ENCODE data around the gene ARR3. TPM values are rescaled to one million over a fixed set of nuclear protein-coding genes. Genes with fewer than 3 reads are reported as not detected.

ARR3 gene
- total and polyA plus RNA-seq, 2 donors (not counting 3 experiments of a cell fraction or from before 2014, with no cell fraction given), result not detected

GRCh38 chrX:70331161-70331560 is 63.0 kb downstream of the ARR3 start:
- no peak for TF ChIP-seq FOS (IDR thresholded peaks at IDR 0.05; ENCODE audit: borderline replicate concordance, insufficient read depth, low read length)
- no peak for TF ChIP-seq JUN (IDR thresholded peaks at IDR 0.05; ENCODE audit: borderline replicate concordance, insufficient read depth, insufficient read length, low read depth)
- TF ChIP-seq MYC (IDR thresholded peaks at IDR 0.05; ENCODE audit: low read depth, low read length), result no peak
- TF ChIP-seq POLR2AphosphoS5 (IDR thresholded peaks at IDR 0.05; ENCODE audit: insufficient read depth, low read depth, low read length), result no peak
- no peaks in the 10 kb centered on the region for H3K4me1 ChIP-seq (ENCODE audit: control insufficient read depth, extremely low read depth, insufficient read depth, low read length)
- H4K20me1 ChIP-seq (replicated peaks; ENCODE audit: control insufficient read depth, extremely low read depth, insufficient read depth, low read length), result no peaks in the 10 kb centered on the region
- no TSS peak for BruUV-seq (replicated peaks)
- H3K9me3 ChIP-seq (replicated peaks; ENCODE audit: control insufficient read depth, insufficient read depth, low read length), result no peaks in the 10 kb centered on the region
- no peak overlapping the region for H3K9ac ChIP-seq (replicated peaks; ENCODE audit: extremely low read depth, insufficient read depth, low read length)
- intact Hi-C loops (cut with micrococcal nuclease) (no loop called here), dilution Hi-C loops (cut with MboI; ENCODE audit: extremely low pct_ligation_motif_present, low sequenced_read_pairs) (no loop called here)
- no peak overlapping the region for H3K27ac ChIP-seq (ENCODE audit: insufficient read depth, low read depth, low read length)
- H3K79me2 ChIP-seq (ENCODE audit: control insufficient read depth, insufficient read depth, low read length), result no peaks in the 10 kb centered on the region
- no peak overlapping the region for H2AFZ ChIP-seq (ENCODE audit: low read depth, low read length)
- H3K27me3 ChIP-seq (ENCODE audit: control insufficient read depth in 2 of 2, insufficient read depth in 2 of 2, low read length in 2 of 2), result no peaks in the 10 kb centered on the region
- ChIA-PET POLR2A (no interaction called here), CTCF (no interaction called here)
- no peak overlapping the region for H3K4me2 ChIP-seq (ENCODE audit: insufficient read depth, low read length)
- no peak overlapping the region for H3K4me3 ChIP-seq (replicated peaks in 1 of 3; ENCODE audit: insufficient read depth in 1 of 3, low read depth in 1 of 3, low read length in 3 of 3)
- no peaks in the 10 kb centered on the region for H3K9me1 ChIP-seq (replicated peaks; ENCODE audit: control insufficient read depth, extremely low read depth, insufficient read depth, low read length)
- no peak for DNase-seq (ENCODE audit: low read depth, low spot score)
- FAIRE-seq, result no peak
- H3K36me3 ChIP-seq (ENCODE audit: control insufficient read depth in 2 of 2, extremely low read depth in 1 of 2, insufficient read depth in 2 of 2, low read length in 2 of 2), result no peaks in the 10 kb centered on the region

Small RNA genes within 50 kb of the gene (small RNA-seq; reads per million reads assigned to genes)
- gene RNA5SP507 (ENCODE audit: insufficient read depth, insufficient read length, low read depth, low replicate concordance), result not detected

Other genes starting within 250 kb of the ARR3 start
- 0.20 and 0.21 TPM in 2 replicates for gene AWAT2, start 218.4 kb upstream of the ARR3 start, total RNA-seq
- 0.22 and 0.29 TPM in 2 replicates for gene AWAT2, start 218.4 kb upstream of the ARR3 start, polyA plus RNA-seq
- gene OTUD6A, start 205.9 kb upstream of the ARR3 start, total RNA-seq, result not detected in 2 replicates
- not detected in 2 replicates for gene OTUD6A, start 205.9 kb upstream of the ARR3 start, polyA plus RNA-seq
- gene IGBP1, start 134.9 kb upstream of the ARR3 start, total RNA-seq, result 38.1 and 40.4 TPM in 2 replicates
- gene IGBP1, start 134.9 kb upstream of the ARR3 start, polyA plus RNA-seq, result 38.4 and 39.5 TPM in 2 replicates
- not detected in 2 replicates for gene DGAT2L6, start 90.9 kb upstream of the ARR3 start, total RNA-seq
- gene DGAT2L6, start 90.9 kb upstream of the ARR3 start, polyA plus RNA-seq, result not detected in 2 replicates
- not detected in 2 replicates for gene AWAT1, start 33.7 kb upstream of the ARR3 start, total RNA-seq
- not detected in 2 replicates for gene AWAT1, start 33.7 kb upstream of the ARR3 start, polyA plus RNA-seq
- 0.21 TPM in 1 of 2 replicates, not detected in the other for gene P2RY4, start 8.1 kb upstream of the ARR3 start, total RNA-seq
- gene P2RY4, start 8.1 kb upstream of the ARR3 start, polyA plus RNA-seq, result 0.16 and 0.22 TPM in 2 replicates
- gene RAB41, start 13.8 kb downstream of the ARR3 start, total RNA-seq, result not detected in 2 replicates
- gene RAB41, start 13.8 kb downstream of the ARR3 start, polyA plus RNA-seq, result not detected in 2 replicates
- gene PDZD11, start 21.6 kb downstream of the ARR3 start, total RNA-seq, result 44.5 and 45.6 TPM in 2 replicates
- gene PDZD11, start 21.6 kb downstream of the ARR3 start, polyA plus RNA-seq, result 76.0 and 85.4 TPM in 2 replicates
- gene KIF4A, start 21.8 kb downstream of the ARR3 start, total RNA-seq, result 34.4 and 41.3 TPM in 2 replicates
- 6.6 and 9.6 TPM in 2 replicates for gene KIF4A, start 21.8 kb downstream of the ARR3 start, polyA plus RNA-seq
- 0.29 and 0.35 TPM in 2 replicates for gene GDPD2, start 155.0 kb downstream of the ARR3 start, total RNA-seq
- gene GDPD2, start 155.0 kb downstream of the ARR3 start, polyA plus RNA-seq, result 0.08 and 0.11 TPM in 2 replicates
- gene DLG3, start 176.5 kb downstream of the ARR3 start, total RNA-seq, result 2.4 and 3.2 TPM in 2 replicates
- 0.89 and 1.2 TPM in 2 replicates for gene DLG3, start 176.5 kb downstream of the ARR3 start, polyA plus RNA-seq